Pancreas (tissue), 10 donors: ENCODE data around the gene GXYLT2. TPM values are rescaled to one million over a fixed set of nuclear protein-coding genes. Genes with fewer than 3 reads are reported as not detected.

Experiments
- ATAC-seq, 4 donors: fragments of 200-7000 bp; cut with Tn5 transposase; one replicate each; pipeline versions ENCODE4 v1.8.0 to v1.9.1; 2020; ENCODE audit warnings: mild to moderate bottlenecking in 4 of 4, moderate library complexity in 4 of 4
- DNase-seq, 6 donors: peaks; one replicate each; pipeline ENCODE4 v3.0.0-alpha.2; 2020
- FAIRE-seq: peaks from 2 replicates; lab custom pipeline; 2012; peaks lifted over from hg19 to GRCh38; lab: Jason Lieb, UNC
- H3K27ac ChIP-seq, 4 donors: fragments of 200-600 bp; sonication (generic); 1 replicate in 3 of 4; 2 replicates in 1 of 4; pipeline versions ENCODE4 v1.5.0 to v1.8.0; 2020
- H3K27me3 ChIP-seq, 4 donors: fragments of 200-600 bp; one replicate each; pipeline ENCODE4 v1.8.0; 2021
- H3K36me3 ChIP-seq, 3 donors: fragments of 200-600 bp; sonication (generic) in 1 of 3; one replicate each; pipeline versions ENCODE4 v1.5.0 to v1.8.0; 2020 to 2021
- H3K4me1 ChIP-seq, 3 donors: fragments of 200-600 bp; one replicate each; pipeline ENCODE4 v1.8.0; 2021
- H3K4me3 ChIP-seq, 4 donors: fragments of 200-600 bp; sonication (generic) in 2 of 4; one replicate each; pipeline versions ENCODE4 v1.5.0 to v1.8.0; 2020 to 2021
- H3K9me3 ChIP-seq, 4 donors: fragments of 200-600 bp; one replicate each; pipeline ENCODE4 v1.8.0; 2021
- CTCF ChIP-seq, 4 donors: fragments of 200-600 bp; sonication (generic) in 3 of 4; IDR thresholded peaks; one replicate each; pipeline versions ENCODE4 v1.5.0 to v1.8.0; 2021; ENCODE audit warnings: antibody characterized with exemption in 4 of 4
- WGBS, 2 donors: extraction: QIAGEN DNeasy Blood & Tissue Kit; methylation state at CpG; one replicate each; pipeline ENCODE4 v1.1.7; 2013; 5-methylcytosine and 5-hydroxymethylcytosine counted together
- intact Hi-C, 3 donors: fragments of 100-400 bp; cut with DNase I; formaldehyde crosslinking; loops; one replicate each; pipeline versions ENCODE4 v1.11.1 to v1.14.2; 2022
- polyA plus RNA-seq, 2 donors: library from polyadenylated mRNA; stranded (reverse); fragments of 200-250 nt; gene quantifications; one replicate each; pipeline ENCODE4 v1.2.3, GENCODE V29; 2013
- total RNA-seq, 6 donors: library from RNA; stranded (reverse); fragmentation: NEBNext Ultra II Directional in 4 of 6; extraction: Animal tissue kit (Norgen Biotek cat#: 25700) in 4 of 6; gene quantifications; one replicate each; pipeline versions ENCODE4 v1.2.1 to v1.2.4, GENCODE V29; 2021 to 2023
- donor health status: healthy with polysubstance abuse.
- donor health status: DM: no; HTN: no; CAD: no; lungs with moderate emphysema.
- donor health status: DM: no; HTN: no; CAD: no.
- donor health status: control.
- donor health status: control.
- donor health status: Bipolar disorder and iron deficiency.
- donor health status: DM: yes; HTN: yes; CAD: no.
- donor health status: DM: no; HTN: no; CAD: no.
- donor health status: DM: no; HTN: no; CAD: no.
- donor health status: DM: yes; HTN: yes; CAD: no.

GXYLT2 gene
- total and polyA plus RNA-seq, 8 donors, result 0.19 to 7.5 (median 4.2) TPM

GRCh38 chr3:72930754-72931153 lies 42.9 kb downstream of the GXYLT2 start:
- Histone ChIP-seq H3K9me3 (no peaks in the 10 kb centered on the region), H3K4me1 (no peaks in the 10 kb centered on the region), H3K27me3 (no peaks in the 10 kb centered on the region), H3K27ac (no peak overlapping the region), H3K4me3 (no peak overlapping the region), H3K36me3 (no peaks in the 10 kb centered on the region)
- FAIRE-seq (peak; percentile 59), DNase-seq (no peak), ATAC-seq (no peak)
- intact Hi-C loops, result no loop called here
- 95 to 96% methylated on average over 4 of the region's 4 CpGs for WGBS, 2 donors
- TF ChIP-seq CTCF (IDR thresholded peaks at IDR 0.05), result no peak

- H3K9me3 ChIP-seq, result no peaks in the 10 kb centered on the region
- no peak for FAIRE-seq
- TF ChIP-seq CTCF (IDR thresholded peaks at IDR 0.05), result no peak
- ATAC-seq, result no peak
- DNase-seq, result no peak
- H3K4me3 ChIP-seq, result no peak overlapping the region
- H3K36me3 ChIP-seq, result no peaks in the 10 kb centered on the region
- H3K27me3 ChIP-seq, result no peaks in the 10 kb centered on the region
- H3K27ac ChIP-seq, result no peak overlapping the region
- no peaks in the 10 kb centered on the region for H3K4me1 ChIP-seq
- intact Hi-C loops, result no loop called here
These were observed 44.6 kb downstream of the GXYLT2 start for GRCh38 chr3:72932416-72932815.

- Histone ChIP-seq H3K27ac (no peak overlapping the region), H3K4me3 (no peak overlapping the region), H3K36me3 (no peaks in the 10 kb centered on the region), H3K27me3 (no peaks in the 10 kb centered on the region), H3K4me1 (peaks cover 0 to 6% (median 4%) of the 10 kb centered on the region in 3 donors), H3K9me3 (no peaks in the 10 kb centered on the region)
- TF ChIP-seq CTCF (IDR thresholded peaks at IDR 0.05), result peak; percentile 22 to 56 (median 44)
- intact Hi-C loops, result no loop called here
- WGBS, 2 donors, result 5 to 13% methylated on average over 5 of the region's 5 CpGs
- peak; percentile 86 to 95 (median 92) for ATAC-seq
- peak; percentile 97 for FAIRE-seq
- peak in 3 of 6 donors; percentile 21 to 57 (median 28) for DNase-seq
These were observed 50.8 kb downstream of the GXYLT2 start for GRCh38 chr3:72938471-72939265.

GRCh38 chr3:72941245-72941644 lies 53.4 kb downstream of the GXYLT2 start:
- Histone ChIP-seq H3K4me1 (peaks cover 0 to 6% (median 4%) of the 10 kb centered on the region in 3 donors), H3K27ac (no peak overlapping the region), H3K27me3 (no peaks in the 10 kb centered on the region), H3K9me3 (no peaks in the 10 kb centered on the region), H3K4me3 (no peak overlapping the region), H3K36me3 (no peaks in the 10 kb centered on the region)
- no peak for TF ChIP-seq CTCF (IDR thresholded peaks at IDR 0.05)
- FAIRE-seq, result no peak
- ATAC-seq, result no peak
- WGBS, 2 donors, result 85 to 96% methylated on average over 1 of the region's 1 CpG
- intact Hi-C loops, result loop anchor here in 2 of 3 donors (10.0 kb wide), 2 partner anchors 114 to 144 kb away; no protein-coding TSS in a partner anchor
- DNase-seq, result no peak

- FAIRE-seq, result no peak
- intact Hi-C loops, result loop anchor here in 2 of 3 donors (10.0 kb wide), 2 partner anchors 112 to 142 kb away; no protein-coding TSS in a partner anchor
- peaks cover 0 to 6% (median 4%) of the 10 kb centered on the region in 3 donors for H3K4me1 ChIP-seq
- no peak overlapping the region for H3K27ac ChIP-seq
- H3K27me3 ChIP-seq, result no peaks in the 10 kb centered on the region
- WGBS, 2 donors, result 70 to 79% methylated on average over 5 of the region's 5 CpGs
- no peaks in the 10 kb centered on the region for H3K9me3 ChIP-seq
- no peak for DNase-seq
- no peak for TF ChIP-seq CTCF (IDR thresholded peaks at IDR 0.05)
- no peaks in the 10 kb centered on the region for H3K36me3 ChIP-seq
- no peak for ATAC-seq
- no peak overlapping the region for H3K4me3 ChIP-seq
These were observed 54.6 kb downstream of the GXYLT2 start for GRCh38 chr3:72942427-72942826.
